ENCODE measurements around the gene AVPR1B. TPM values are rescaled to one million over a fixed set of nuclear protein-coding genes. Genes with fewer than 3 reads are reported as not detected.

The AVPR1B gene
- total RNA-seq, 1 experiment from 2014 or later: 0.22 TPM

- ChIA-PET CTCF (no interaction called here), POLR2A (ENCODE audit: unreplicated experiment) (no interaction called here)
- Histone ChIP-seq H3F3A (ENCODE audit: low read length, unreplicated experiment) (no peaks in the 10 kb centered on the region), H3K9me2 (replicated peaks; ENCODE audit: low read length) (no peaks in the 10 kb centered on the region), H3K27ac (ENCODE audit: low read length) (no peak overlapping the region), H3K9ac (ENCODE audit: low read length) (no peak overlapping the region), H2AFZ (ENCODE audit: low read length) (no peak overlapping the region), H3K27me3 (ENCODE audit: low read length) (peaks cover 13% of the 10 kb centered on the region), H3K9me3 (ENCODE audit: low read length) (no peaks in the 10 kb centered on the region), H4K20me1 (ENCODE audit: low read length) (no peaks in the 10 kb centered on the region), H3K4me3 (ENCODE audit: low read length) (no peak overlapping the region), H3K4me2 (ENCODE audit: low read length) (no peak overlapping the region), H3K4me1 (ENCODE audit: insufficient read depth, low read length) (no peaks in the 10 kb centered on the region), H3K79me2 (ENCODE audit: low read length) (no peaks in the 10 kb centered on the region), H3K36me3 (ENCODE audit: low read depth, low read length) (no peaks in the 10 kb centered on the region)
- BruUV-seq (replicated peaks): no TSS peak
- intact Hi-C loops (cut with micrococcal nuclease): no loop called here
- ATAC-seq: no peak
- DNase-seq: no peak
- TF ChIP-seq EZH2phosphoT487 (IDR thresholded peaks at IDR 0.05; ENCODE audit: borderline replicate concordance, low read length) (no peak), EZH2 (IDR thresholded peaks at IDR 0.05; ENCODE audit: low read length, unreplicated experiment) (no peak), CTCF (conservative IDR thresholded peaks at IDR 0.05; ENCODE audit: low read depth, low read length) (no peak)
These were observed 54.7 kb downstream of the AVPR1B start for GRCh38 chr1:206062464-206062863.

- H3K36me3 ChIP-seq (ENCODE audit: low read depth, low read length): no peaks in the 10 kb centered on the region
- intact Hi-C loops (cut with micrococcal nuclease): no loop called here
- no peaks in the 10 kb centered on the region for H4K20me1 ChIP-seq (ENCODE audit: low read length)
- no TSS peak for BruUV-seq (replicated peaks)
- H3K9me3 ChIP-seq (ENCODE audit: low read length): no peaks in the 10 kb centered on the region
- DNase-seq: no peak
- H3K79me2 ChIP-seq (ENCODE audit: low read length): no peaks in the 10 kb centered on the region
- no peaks in the 10 kb centered on the region for H3F3A ChIP-seq (ENCODE audit: low read length, unreplicated experiment)
- POLR2A ChIA-PET (ENCODE audit: unreplicated experiment): no interaction called here
- H3K4me1 ChIP-seq (ENCODE audit: insufficient read depth, low read length): no peaks in the 10 kb centered on the region
- no peak overlapping the region for H3K27ac ChIP-seq (ENCODE audit: low read length)
- no peak for ATAC-seq
- H3K9me2 ChIP-seq (replicated peaks; ENCODE audit: low read length): no peaks in the 10 kb centered on the region
- CTCF ChIA-PET: no interaction called here
- no peak for TF ChIP-seq CTCF (conservative IDR thresholded peaks at IDR 0.05; ENCODE audit: low read depth, low read length)
- no peak for TF ChIP-seq EZH2phosphoT487 (IDR thresholded peaks at IDR 0.05; ENCODE audit: borderline replicate concordance, low read length)
- TF ChIP-seq EZH2 (IDR thresholded peaks at IDR 0.05; ENCODE audit: low read length, unreplicated experiment): no peak
- H3K4me3 ChIP-seq (ENCODE audit: low read length): no peak overlapping the region
- peaks cover 16% of the 10 kb centered on the region for H3K27me3 ChIP-seq (ENCODE audit: low read length)
- no peak overlapping the region for H3K4me2 ChIP-seq (ENCODE audit: low read length)
- H2AFZ ChIP-seq (ENCODE audit: low read length): no peak overlapping the region
- H3K9ac ChIP-seq (ENCODE audit: low read length): no peak overlapping the region
These were observed 56.3 kb downstream of the AVPR1B start for GRCh38 chr1:206060844-206061243.

Other genes with a start within 250 kb of the AVPR1B start
- not detected in 2 replicates for gene SLC26A9, start 173.9 kb downstream of the AVPR1B start, total RNA-seq (2014; rRNA removed)
- gene RAB7B, start 114.0 kb downstream of the AVPR1B start, total RNA-seq (2014; rRNA removed): not detected in 2 replicates
- gene CTSE, start 93.5 kb downstream of the AVPR1B start, total RNA-seq (2014; rRNA removed): 0.51 TPM in 1 of 2 replicates, not detected in the other
- gene RHEX, start 64.2 kb downstream of the AVPR1B start, total RNA-seq (2014; rRNA removed): not detected in 2 replicates
- gene FAM72A, start 85.5 kb upstream of the AVPR1B start, total RNA-seq (2014; rRNA removed): 18.6 and 20.2 TPM in 2 replicates
- 69.1 and 79.5 TPM in 2 replicates for gene SRGAP2, start 86.2 kb upstream of the AVPR1B start, total RNA-seq (2014; rRNA removed)

All from PC-3 (cell line).